Endothelial cell of umbilical vein (primary cell): Measurements from ENCODE around the gene STX8.
"Not testable (repeated sequence)": the region's sequence is repeated elsewhere in the genome, so short reads cannot be mapped to it uniquely, and the experiment has no call there.

Source experiments
- CTCF ChIP-seq, 2 donors: IDR thresholded peaks; 1 replicate in 1 of 2; 2 replicates in 1 of 2; pipeline ENCODE4 v1.5.1; 2011; ENCODE audit warnings: low read length in 2 of 2, mild to moderate bottlenecking in 2 of 2, moderate library complexity in 2 of 2, control low read depth in 1 of 2, inconsistent platforms in 1 of 2, low read depth in 1 of 2; ENCODE audit not compliant: insufficient read depth in 1 of 2; ENCODE audit errors: extremely low read depth in 1 of 2
- EZH2 ChIP-seq: IDR thresholded peaks from 2 replicates; pipeline ENCODE4 v1.6.1; 2012; ENCODE audit warnings: borderline replicate concordance, low read depth, mild to moderate bottlenecking, moderate library complexity, low read length, inconsistent platforms; ENCODE audit not compliant: severe bottlenecking
- POLR2A ChIP-seq: IDR thresholded peaks from 2 replicates; pipeline ENCODE4 v1.6.1; 2012; ENCODE audit warnings: low read depth, mild to moderate bottlenecking, control low read depth, low read length
- POLR2AphosphoS5 ChIP-seq: IDR thresholded peaks from 2 replicates; pipeline ENCODE4 v1.6.1; 2012; ENCODE audit warnings: low read depth, mild to moderate bottlenecking, control low read depth, low read length, moderate library complexity; ENCODE audit not compliant: insufficient read depth
- TF ChIP-seq, protein P1 (sequence below): IDR thresholded peaks from 2 replicates; pipeline ENCODE4 v1.6.1; 2011; ENCODE audit not compliant: insufficient read depth, insufficient read length

DNA sequence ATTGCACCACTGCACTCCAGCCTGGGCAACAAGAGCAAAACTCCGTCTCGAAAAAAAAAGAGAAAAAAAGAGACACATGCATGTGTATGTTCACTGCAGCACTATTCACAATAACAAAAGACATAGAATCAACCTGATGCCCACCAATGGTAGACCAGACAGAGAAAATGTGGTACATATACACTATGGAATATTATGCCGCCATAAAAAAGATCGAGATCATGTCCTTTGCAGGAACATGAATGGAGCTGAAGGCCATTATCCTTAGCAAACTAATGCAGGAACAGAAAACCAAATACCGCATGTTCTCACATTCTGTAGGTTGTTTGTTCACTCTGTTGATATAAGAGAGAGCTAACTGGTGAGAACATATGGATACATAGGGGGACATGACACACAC, 8.9 kb downstream of the STX8 start:
- not testable (repeated sequence) for TF ChIP-seq CTCF (IDR thresholded peaks at IDR 0.05; ENCODE audit: extremely low read depth in 1 of 2, insufficient read depth in 1 of 2, low read depth in 1 of 2, low read length in 2 of 2); POLR2A; POLR2AphosphoS5; EZH2
- TF ChIP-seq, protein P1, sequence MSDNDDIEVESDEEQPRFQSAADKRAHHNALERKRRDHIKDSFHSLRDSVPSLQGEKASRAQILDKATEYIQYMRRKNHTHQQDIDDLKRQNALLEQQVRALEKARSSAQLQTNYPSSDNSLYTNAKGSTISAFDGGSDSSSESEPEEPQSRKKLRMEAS, result not testable (repeated sequence)
